Spinal cord (tissue), 10 donors: ENCODE results near the gene SLC16A4. TPM values are rescaled to one million over a fixed set of nuclear protein-coding genes. Genes with fewer than 3 reads are reported as not detected.
A peak's percentile ranks its signal among the peaks of the same experiment; 100 is the strongest.

Experiments used
- DNase-seq, 6 donors: peaks; one replicate each; pipeline versions ENCODE4 v3.0.0 to v3.0.0-alpha.2; 2013 to 2015; ENCODE audit warnings: low spot score in 6 of 6, low read depth in 4 of 6
- H3K27ac ChIP-seq: one replicate; pipeline ENCODE4 v1.5.1; 2013; ENCODE audit warnings: low read depth, low read length, control low read depth
- H3K27me3 ChIP-seq: one replicate; pipeline ENCODE4 v1.6.1; 2013; ENCODE audit warnings: low read length; ENCODE audit not compliant: control insufficient read depth, insufficient read depth
- H3K36me3 ChIP-seq: one replicate; pipeline ENCODE4 v1.6.1; 2013; ENCODE audit warnings: low read length; ENCODE audit not compliant: control insufficient read depth, insufficient read depth
- H3K4me1 ChIP-seq: one replicate; pipeline ENCODE4 v1.6.1; 2013; ENCODE audit warnings: low read length; ENCODE audit not compliant: control insufficient read depth, insufficient read depth
- H3K4me3 ChIP-seq: one replicate; pipeline ENCODE4 v1.5.1; 2013; ENCODE audit warnings: low read depth, low read length, control low read depth
- H3K9me3 ChIP-seq: one replicate; pipeline ENCODE4 v1.6.1; 2013; ENCODE audit warnings: low read length; ENCODE audit not compliant: control insufficient read depth, insufficient read depth
- WGBS: methylation state at CpG from one replicate; pipeline ENCODE4 v1.1.5; 2013; ENCODE audit warnings: missing lambda C conversion rate; ENCODE audit not compliant: insufficient coverage; 5-methylcytosine and 5-hydroxymethylcytosine counted together
- polyA plus RNA-seq, 2 donors: library from polyadenylated mRNA; unstranded; fragments of 120-200 nt; gene quantifications; one replicate each; pipeline ENCODE4 v1.2.1, GENCODE V29; 2013; ENCODE audit not compliant: insufficient read length in 2 of 2
- total RNA-seq, 2 donors: library from RNA; depleted of rRNA in 1 of 2; stranded (reverse); fragments of 120-200 nt in 1 of 2; fragments of >200 nt in 1 of 2; gene quantifications; one replicate each; pipeline versions ENCODE4 v1.2.3 to v1.2.4, GENCODE V29; 2013 to 2014
- donor health status: healthy.

Gene SLC16A4
- total and polyA plus RNA-seq, 4 donors, result 7.7 to 27.5 (median 16.8) TPM

GRCh38 chr1:110321846-110322245, 69.0 kb downstream of the SLC16A4 start:
- Histone ChIP-seq H3K9me3 (no peaks in the 10 kb centered on the region), H3K36me3 (no peaks in the 10 kb centered on the region), H3K4me3 (no peak overlapping the region), H3K27me3 (no peaks in the 10 kb centered on the region), H3K27ac (no peak overlapping the region), H3K4me1 (no peaks in the 10 kb centered on the region)
- 67% methylated on average over 2 of the region's 4 CpGs for WGBS
- peak in 1 of 6 donors; percentile 19 for DNase-seq

- Histone ChIP-seq H3K4me3 (no peak overlapping the region), H3K27me3 (no peaks in the 10 kb centered on the region), H3K9me3 (no peaks in the 10 kb centered on the region), H3K36me3 (no peaks in the 10 kb centered on the region), H3K27ac (no peak overlapping the region), H3K4me1 (no peaks in the 10 kb centered on the region)
- no peak for DNase-seq
- no CpG with 5 or more reads among the region's 2 CpGs for WGBS
These were observed 69.8 kb downstream of the SLC16A4 start for GRCh38 chr1:110321045-110321444.

GRCh38 chr1:110320168-110320518, 70.7 kb downstream of the SLC16A4 start:
- Histone ChIP-seq H3K4me3 (no peak overlapping the region), H3K27ac (no peak overlapping the region), H3K9me3 (no peaks in the 10 kb centered on the region), H3K4me1 (no peaks in the 10 kb centered on the region), H3K27me3 (no peaks in the 10 kb centered on the region), H3K36me3 (no peaks in the 10 kb centered on the region)
- DNase-seq, result no peak
- WGBS, result no CpG with 5 or more reads among the region's 1 CpG

- Histone ChIP-seq H3K27me3 (no peaks in the 10 kb centered on the region), H3K27ac (no peak overlapping the region), H3K36me3 (no peaks in the 10 kb centered on the region), H3K4me1 (no peaks in the 10 kb centered on the region), H3K9me3 (no peaks in the 10 kb centered on the region), H3K4me3 (no peak overlapping the region)
- 94% methylated on average over 2 of the region's 4 CpGs for WGBS
- no peak for DNase-seq
These were observed 71.3 kb downstream of the SLC16A4 start for GRCh38 chr1:110319332-110320167.

GRCh38 chr1:110318046-110318445, 72.8 kb downstream of the SLC16A4 start:
- Histone ChIP-seq H3K36me3 (no peaks in the 10 kb centered on the region), H3K9me3 (no peaks in the 10 kb centered on the region), H3K27me3 (no peaks in the 10 kb centered on the region), H3K4me3 (no peak overlapping the region), H3K27ac (no peak overlapping the region), H3K4me1 (no peaks in the 10 kb centered on the region)
- DNase-seq, result no peak
- whole genome bisulfite sequencing, result 88% methylated on average over 4 of the region's 4 CpGs

- H3K36me3 ChIP-seq, result no peaks in the 10 kb centered on the region
- H3K4me3 ChIP-seq, result no peak overlapping the region
- peaks cover 9% of the 10 kb centered on the region for H3K4me1 ChIP-seq
- H3K27me3 ChIP-seq, result no peaks in the 10 kb centered on the region
- H3K27ac ChIP-seq, result no peak overlapping the region
- WGBS, result no CpG with 5 or more reads among the region's 2 CpGs
- no peaks in the 10 kb centered on the region for H3K9me3 ChIP-seq
- DNase-seq, result no peak
These were observed 74.1 kb downstream of the SLC16A4 start for GRCh38 chr1:110316735-110317134.

Other genes starting within 250 kb of the SLC16A4 start
- gene SLC6A17, start 240.5 kb downstream of the SLC16A4 start, total RNA-seq, result 10 to 100 TPM in 1 of 2 donors, 1 to 10 TPM in 1; 2.6 to 10.4 TPM
- 10 to 100 TPM; 16.6 to 18.9 TPM for gene SLC6A17, start 240.5 kb downstream of the SLC16A4 start, polyA plus RNA-seq
- 10 to 100 TPM in 1 of 2 donors, 1 to 10 TPM in 1; 9.1 to 17.3 TPM for gene KCNC4, start 180.7 kb downstream of the SLC16A4 start, total RNA-seq
- 10 to 100 TPM; 55.6 to 58.6 TPM for gene KCNC4, start 180.7 kb downstream of the SLC16A4 start, polyA plus RNA-seq
- gene RBM15, start 51.6 kb downstream of the SLC16A4 start, total RNA-seq, result 10 to 100 TPM; 29.4 to 33.2 TPM
- 1 to 10 TPM; 5.5 to 8.0 TPM for gene RBM15, start 51.6 kb downstream of the SLC16A4 start, polyA plus RNA-seq
- 100 to 1,000 TPM in 1 of 2 donors, 10 to 100 TPM in 1; 39.6 to 128 TPM for gene LAMTOR5, start 16.7 kb upstream of the SLC16A4 start, total RNA-seq
- gene LAMTOR5, start 16.7 kb upstream of the SLC16A4 start, polyA plus RNA-seq, result 100 to 1,000 TPM; 143 to 151 TPM
- gene PROK1, start 60.1 kb upstream of the SLC16A4 start, total RNA-seq, result under 1 TPM; 0.17 to 0.30 TPM
- gene PROK1, start 60.1 kb upstream of the SLC16A4 start, polyA plus RNA-seq, result 1 to 10 TPM in 1 of 2 donors, under 1 TPM in 1; 0.59 to 1.0 TPM
- gene KCNA10, start 128.1 kb upstream of the SLC16A4 start, total RNA-seq, result not detected
- not detected for gene KCNA10, start 128.1 kb upstream of the SLC16A4 start, polyA plus RNA-seq
- 10 to 100 TPM; 10.2 to 36.6 TPM for gene KCNA2, start 215.3 kb upstream of the SLC16A4 start, total RNA-seq
- 10 to 100 TPM; 21.3 to 22.8 TPM for gene KCNA2, start 215.3 kb upstream of the SLC16A4 start, polyA plus RNA-seq